A549 (cell line): ENCODE measurements around the gene RPS6KA2. TPM values are rescaled to one million over a fixed set of nuclear protein-coding genes. Genes with fewer than 3 reads are reported as not detected.

Source experiments
- ATAC-seq, 2 experiments: fragments of 200-7000 bp in 1 of 2; fragments of >200 bp in 1 of 2; cut with Nextera tagmentation in 1 of 2; cut with Tn5 transposase in 1 of 2; 3 replicates each; pipeline versions ENCODE4 v1.8.0 to v1.9.1; 2018 to 2020; ENCODE audit warnings: mild to moderate bottlenecking in 1 of 2, moderate library complexity in 1 of 2
- CTCF ChIA-PET: fragments of 300-600 bp; sonication (Branson Sonifier 250); formaldehyde crosslinking; extraction: SDS; loops from one replicate; lab custom pipeline; 2021; ENCODE audit warnings: antibody characterized with exemption, inconsistent platforms; lab: Yijun Ruan, JAX
- POLR2A ChIA-PET: fragments of 350-600 bp; formaldehyde crosslinking; extraction: SDS; loops from one replicate; lab custom pipeline; 2021; ENCODE audit warnings: antibody characterized with exemption, inconsistent platforms; lab: Yijun Ruan, JAX
- DNase-seq, 2 experiments: peaks; one replicate each; pipeline versions ENCODE4 v3.0.0 to v3.0.0-alpha.2; 2011 to 2016; ENCODE audit warnings: low read depth in 1 of 2, low spot score in 1 of 2
- FAIRE-seq: peaks from 2 replicates; lab custom pipeline; 2011; peaks lifted over from hg19 to GRCh38; lab: Jason Lieb, UNC
- H3K27ac ChIP-seq, 2 experiments: fragments of >200 bp; sonication (Bioruptor Twin); formaldehyde crosslinking; 3 replicates each; pipeline ENCODE4 v1.5.1; 2016 to 2017
- H3K4me1 ChIP-seq: fragments of >200 bp; sonication (Bioruptor Twin); formaldehyde crosslinking; 3 replicates; pipeline ENCODE4 v1.6.1; 2016
- H3K4me2 ChIP-seq: fragments of >200 bp; sonication (Bioruptor Twin); formaldehyde crosslinking; 3 replicates; pipeline ENCODE4 v1.6.1; 2016
- H3K4me3 ChIP-seq: fragments of >200 bp; sonication (Bioruptor Twin); formaldehyde crosslinking; 3 replicates; pipeline ENCODE4 v1.5.1; 2016
- H3K9me3 ChIP-seq: fragments of >200 bp; sonication (Bioruptor Twin); formaldehyde crosslinking; 3 replicates; pipeline ENCODE4 v1.6.1; 2016
- ATOH8 ChIP-seq: fragments of 250-450 bp; sonication (Bioruptor Pico); IDR thresholded peaks from 2 replicates; pipeline ENCODE4 v1.5.0; 2020; ENCODE audit warnings: low read depth, mild to moderate bottlenecking, moderate library complexity
- BCL3 ChIP-seq: fragments of >200 bp; sonication (Bioruptor Twin); formaldehyde crosslinking; IDR thresholded peaks from 3 replicates; pipeline ENCODE4 v1.6.1; 2016
- CBX2 ChIP-seq: fragments of 200-600 bp; sonication (generic); IDR thresholded peaks from 2 replicates; pipeline ENCODE4 v1.6.1; 2016; ENCODE audit warnings: low read depth, mild to moderate bottlenecking, borderline replicate concordance
- CBX8 ChIP-seq: fragments of 200-600 bp; sonication (generic); IDR thresholded peaks from 2 replicates; pipeline ENCODE4 v1.6.1; 2016
- CHD2 ChIP-seq: fragments of 150-350 bp; IDR thresholded peaks from 2 replicates; pipeline ENCODE4 v1.6.1; 2014; ENCODE audit warnings: low read length; ENCODE audit not compliant: partially characterized antibody
- CHD4 ChIP-seq: fragments of 200-600 bp; sonication (generic); IDR thresholded peaks from 2 replicates; pipeline ENCODE4 v1.6.1; 2016; ENCODE audit warnings: antibody characterized with exemption, mild to moderate bottlenecking, borderline replicate concordance
- E2F6 ChIP-seq: IDR thresholded peaks from 2 replicates; pipeline ENCODE4 v1.6.1; 2012; ENCODE audit warnings: low read depth, borderline replicate concordance
- ELK1 ChIP-seq: fragments of 150-350 bp; IDR thresholded peaks from 2 replicates; pipeline ENCODE4 v1.6.1; 2014; ENCODE audit warnings: low read depth, mild to moderate bottlenecking, low read length
- ESRRA ChIP-seq: fragments of 150-350 bp; IDR thresholded peaks from 2 replicates; pipeline ENCODE4 v1.6.1; 2014; ENCODE audit warnings: mild to moderate bottlenecking, low read length, borderline replicate concordance
- GATA3 ChIP-seq: IDR thresholded peaks from 2 replicates; pipeline ENCODE4 v1.6.1; 2012; ENCODE audit warnings: borderline replicate concordance
- HEYL ChIP-seq: fragments of 250-450 bp; sonication (Bioruptor Pico); IDR thresholded peaks from 2 replicates; pipeline ENCODE4 v1.8.0; 2021; ENCODE audit warnings: mild to moderate bottlenecking, moderate library complexity
- HMGXB4 ChIP-seq: fragments of 250-450 bp; sonication (Bioruptor Pico); IDR thresholded peaks from 2 replicates; pipeline ENCODE4 v1.5.0; 2021; ENCODE audit warnings: mild to moderate bottlenecking, moderate library complexity, borderline replicate concordance
- HOXB13 ChIP-seq: fragments of 250-450 bp; sonication (Bioruptor Pico); IDR thresholded peaks from 2 replicates; pipeline ENCODE4 v1.5.0; 2020; ENCODE audit warnings: low read depth, mild to moderate bottlenecking, moderate library complexity
- HOXB5 ChIP-seq: fragments of 250-450 bp; sonication (Bioruptor Pico); IDR thresholded peaks from 2 replicates; pipeline ENCODE4 v1.5.0; 2020; ENCODE audit warnings: mild to moderate bottlenecking, moderate library complexity
- JUN ChIP-seq, 2 experiments: fragments of >200 bp; sonication (Bioruptor Twin); formaldehyde crosslinking; IDR thresholded peaks; 2 replicates in 1 of 2; 3 replicates in 1 of 2; pipeline ENCODE4 v1.6.1; 2016 to 2017
- KDM1A ChIP-seq: fragments of 200-600 bp; sonication (generic); IDR thresholded peaks from 2 replicates; pipeline ENCODE4 v1.6.1; 2016; ENCODE audit warnings: low read depth, mild to moderate bottlenecking
- KDM5A ChIP-seq: fragments of 200-600 bp; sonication (generic); IDR thresholded peaks from 2 replicates; pipeline ENCODE4 v1.6.1; 2016; ENCODE audit warnings: antibody characterized with exemption, mild to moderate bottlenecking
- MAX ChIP-seq: IDR thresholded peaks from 2 replicates; pipeline ENCODE4 v1.6.1; 2012
- MAZ ChIP-seq: fragments of 150-350 bp; IDR thresholded peaks from 2 replicates; pipeline ENCODE4 v1.6.1; 2014; ENCODE audit warnings: antibody characterized with exemption, low read depth, low read length, borderline replicate concordance
- NFE2L2 ChIP-seq: fragments of 150-350 bp; conservative IDR thresholded peaks from 2 replicates; pipeline ENCODE4 v1.6.1; 2014; ENCODE audit warnings: low read length
- POLR2A ChIP-seq: IDR thresholded peaks from 2 replicates; pipeline ENCODE4 v1.6.1; 2012; ENCODE audit warnings: mild to moderate bottlenecking, low read length
- POLR2AphosphoS2 ChIP-seq: conservative IDR thresholded peaks from 2 replicates; pipeline ENCODE4 v1.6.1; 2012; ENCODE audit warnings: low read length, improper control_type of control experiment, inconsistent platforms
- RCOR1 ChIP-seq: fragments of 150-350 bp; IDR thresholded peaks from 2 replicates; pipeline ENCODE4 v1.6.1; 2014; ENCODE audit warnings: antibody characterized with exemption, low read length, low read depth
- RNF2 ChIP-seq: fragments of 200-600 bp; sonication (generic); IDR thresholded peaks from 2 replicates; pipeline ENCODE4 v1.6.1; 2016; ENCODE audit warnings: low read depth, mild to moderate bottlenecking, antibody characterized with exemption, moderate library complexity, borderline replicate concordance
- TFCP2L1 ChIP-seq: fragments of 250-450 bp; sonication (Bioruptor Pico); IDR thresholded peaks from 2 replicates; pipeline ENCODE4 v1.5.0; 2021; ENCODE audit warnings: mild to moderate bottlenecking
- ZFP36 ChIP-seq: fragments of 450-650 bp; IDR thresholded peaks from 2 replicates; pipeline ENCODE4 v1.6.1; 2014; ENCODE audit warnings: borderline replicate concordance; ENCODE audit not compliant: partially characterized antibody
- WGBS: methylation state at CpG from one replicate; pipeline ENCODE4 v1.1.6; 2017; ENCODE audit errors: missing lambda C conversion rate; 5-methylcytosine and 5-hydroxymethylcytosine counted together
- polyA plus RNA-seq, 4 experiments: library from polyadenylated mRNA; depleted of rRNA in 3 of 4; stranded (reverse); fragments of >200 nt; fragmentation: RNase III in 1 of 4; extraction: RNeasy Plus Mini Kit Qiagen cat#74134 plus additional on column Dnase treatment in 1 of 4; gene quantifications; 2 replicates in 3 of 4; 3 replicates in 1 of 4; pipeline ENCODE4 v1.2.3, GENCODE V29; 2011 to 2017

The RPS6KA2 gene
- polyA plus RNA-seq, 2 of the 4 experiments (the other 2 are of a cell fraction) = 0.19 TPM; not detected in 1

- ChIA-PET CTCF (interaction anchor here (0.6 to 5.1 kb wide), 4 partner anchors 12 to 241 kb away, joined by 3 to 45 read pairs (median 13); no protein-coding TSS in a partner anchor), POLR2A (no interaction called here)
- Histone ChIP-seq H3K4me2 (no peak overlapping the region), H3K9me3 (no peaks in the 10 kb centered on the region), H3K4me1 (no peaks in the 10 kb centered on the region), H3K27ac (no peak overlapping the region), H3K4me3 (no peak overlapping the region)
- TF ChIP-seq KDM1A = no peak
- no peak for TF ChIP-seq POLR2A
- no peak for TF ChIP-seq CBX2
- TF ChIP-seq CHD2 = no peak
- TF ChIP-seq HMGXB4 (CRISPR knock-in tag) = no peak
- TF ChIP-seq E2F6 = no peak
- TF ChIP-seq HOXB13 (CRISPR knock-in tag) = no peak
- TF ChIP-seq JUN (IDR thresholded peaks at IDR 0.05) = no peak
- no peak for TF ChIP-seq MAX
- TF ChIP-seq KDM5A = no peak
- no peak for TF ChIP-seq ELK1
- TF ChIP-seq TFCP2L1 (CRISPR knock-in tag) = no peak
- TF ChIP-seq RNF2 = no peak
- no peak for TF ChIP-seq GATA3
- TF ChIP-seq ESRRA = no peak
- TF ChIP-seq ATOH8 (CRISPR knock-in tag) = no peak
- 0% methylated on average over 1 of the region's 4 CpGs for WGBS
- FAIRE-seq (no peak), DNase-seq (no peak), ATAC-seq (no peak)
These were observed 229.2 kb downstream of the RPS6KA2 start for GRCh38 chr6:166397849-166398248.

- Histone ChIP-seq H3K4me2 (no peak overlapping the region), H3K4me1 (no peaks in the 10 kb centered on the region), H3K27ac (no peak overlapping the region), H3K4me3 (no peak overlapping the region), H3K9me3 (no peaks in the 10 kb centered on the region)
- DNase-seq (no peak), FAIRE-seq (no peak), ATAC-seq (no peak)
- ChIA-PET CTCF (interaction anchor here (2.4 kb wide), 1 partner anchor 120 kb away, joined by 7 read pairs; no protein-coding TSS in a partner anchor), POLR2A (no interaction called here)
- TF ChIP-seq E2F6 = no peak
- TF ChIP-seq CBX8 = no peak
- no peak for TF ChIP-seq NFE2L2
- 55% methylated on average over 6 of the region's 6 CpGs for WGBS
These were observed 231.3 kb downstream of the RPS6KA2 start for GRCh38 chr6:166395778-166396177.

GRCh38 chr6:166395351-166395750, 231.7 kb downstream of the RPS6KA2 start:
- H3K9me3 ChIP-seq = no peaks in the 10 kb centered on the region
- POLR2A ChIA-PET = no interaction called here
- DNase-seq (no peak), FAIRE-seq (no peak), ATAC-seq (no peak)
- no peak overlapping the region for H3K4me2 ChIP-seq
- CTCF ChIA-PET = interaction anchor here (1.2 to 2.4 kb wide), 2 partner anchors 16 to 119 kb away, joined by 5 to 7 read pairs; no protein-coding TSS in a partner anchor
- H3K27ac ChIP-seq = no peak overlapping the region
- WGBS = 87% methylated on average over 6 of the region's 6 CpGs
- no peak overlapping the region for H3K4me3 ChIP-seq
- H3K4me1 ChIP-seq = no peaks in the 10 kb centered on the region
- TF ChIP-seq MAZ = no peak
- no peak for TF ChIP-seq POLR2AphosphoS2
- TF ChIP-seq HOXB5 = no peak
- TF ChIP-seq HEYL (CRISPR knock-in tag) = no peak
- TF ChIP-seq BCL3 = no peak
- no peak for TF ChIP-seq MAX
- TF ChIP-seq RCOR1 = no peak
- TF ChIP-seq HMGXB4 (CRISPR knock-in tag) = no peak
- TF ChIP-seq POLR2A = no peak
- TF ChIP-seq ZFP36 = no peak
- no peak for TF ChIP-seq CHD4
